Stimulated activated CD8-positive, alpha-beta memory T cell treated with anti-CD3 and anti-CD28 coated beads, Interleukin-15, amount 100 ng/mL, for 4 hours (primary cell): ENCODE data around the gene SDCCAG8.
A peak's percentile ranks its signal among the peaks of the same experiment; 100 is the strongest.

Experiments used
- DNase-seq, 2 donors: peaks; one replicate each; pipeline ENCODE4 v3.0.0-alpha.2; 2020; ENCODE audit warnings: low read depth in 2 of 2

Gene SDCCAG8

GRCh38 chr1:243501002-243501401, 245.2 kb downstream of the SDCCAG8 start:
- DNase-seq, result no peak

DNA sequence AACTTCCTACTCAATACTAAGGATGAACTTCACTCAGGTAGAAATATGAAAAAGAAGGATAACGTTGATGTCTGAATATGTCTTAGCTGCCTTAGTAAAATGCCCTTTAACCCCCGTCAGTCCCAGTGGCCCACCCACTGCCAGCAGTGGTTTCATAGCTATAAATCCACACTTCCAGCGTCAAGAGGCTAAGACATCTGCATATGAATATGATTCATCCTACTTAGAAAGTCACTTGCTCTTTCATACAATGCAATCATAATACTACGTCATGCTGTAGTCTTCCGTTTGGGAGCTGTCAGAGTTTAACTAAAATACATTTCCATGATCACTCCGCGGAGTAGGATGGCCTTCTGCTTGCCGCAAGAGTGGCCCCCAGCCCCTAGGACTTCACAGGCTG, 247.3 kb downstream of the SDCCAG8 start:
- no peak for DNase-seq

GRCh38 chr1:243505986-243506689, 250.3 kb downstream of the SDCCAG8 start:
- DNase-seq, result no peak

DNA sequence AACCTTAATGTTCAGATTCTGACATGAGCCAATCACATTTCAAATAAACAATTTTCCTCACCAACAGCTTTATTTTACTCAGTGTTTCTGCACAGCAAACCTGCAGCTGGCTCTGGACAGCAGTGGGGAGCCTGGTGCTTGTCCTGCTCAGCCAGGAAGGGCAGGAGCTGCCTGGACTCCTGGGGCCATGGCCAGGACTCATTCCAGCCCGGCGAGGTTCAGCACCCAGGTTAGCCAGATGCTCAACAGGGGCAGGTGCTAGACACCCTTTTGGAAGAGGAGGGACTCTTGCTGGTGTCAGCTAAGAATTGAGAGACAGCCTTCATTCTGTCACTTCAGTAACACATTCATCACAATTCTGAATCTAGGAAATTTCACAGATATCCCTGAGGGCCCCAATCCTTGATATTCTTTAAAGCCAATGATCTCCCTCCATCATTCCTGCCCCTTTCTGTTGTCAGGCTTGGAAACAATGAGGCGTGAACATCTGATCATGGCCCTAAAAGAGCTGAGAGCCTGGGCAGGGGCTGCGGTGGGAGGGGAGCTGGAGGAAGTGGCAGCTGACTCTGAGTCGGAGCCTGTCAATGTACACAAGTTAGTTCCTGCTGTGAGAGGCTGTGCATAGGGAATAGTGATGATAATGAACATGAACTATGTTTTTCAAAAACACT, 251.3 kb downstream of the SDCCAG8 start:
- DNase-seq, result no peak

- DNase-seq, result no peak
Observed at GRCh38 chr1:243507672-243508302, 251.9 kb downstream of the SDCCAG8 start.

DNA sequence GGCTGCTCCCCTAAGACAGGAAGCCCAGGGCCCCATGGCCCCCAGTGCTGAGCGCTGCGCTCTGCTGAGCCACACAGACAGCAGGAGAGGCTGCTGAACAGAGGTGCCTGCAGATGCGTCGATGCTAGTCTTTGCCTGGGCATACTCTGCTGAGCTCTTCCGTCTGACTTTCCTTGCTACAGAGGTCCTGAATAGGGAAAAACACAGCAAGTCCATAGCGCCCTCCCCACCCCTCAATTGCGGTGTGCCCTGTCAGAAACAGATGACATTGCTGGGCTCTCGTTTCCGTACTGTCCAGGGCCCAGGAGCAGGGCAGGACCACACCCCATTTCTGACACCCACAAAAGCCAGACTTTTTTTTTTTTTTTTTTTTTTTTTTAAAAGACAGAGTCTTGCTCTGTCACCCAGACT, 252.5 kb downstream of the SDCCAG8 start:
- peak in 1 of 2 donors; percentile 6 for DNase-seq

- DNase-seq, result no peak
Observed at GRCh38 chr1:243508943-243509342, 253.1 kb downstream of the SDCCAG8 start.

- no peak for DNase-seq
Observed at GRCh38 chr1:243510928-243511327, 255.1 kb downstream of the SDCCAG8 start.

- no peak for DNase-seq
Observed at GRCh38 chr1:243513726-243514491, 258.1 kb downstream of the SDCCAG8 start.

GRCh38 chr1:243514927-243515326, 259.1 kb downstream of the SDCCAG8 start:
- no peak for DNase-seq

GRCh38 chr1:243520831-243521230, 265.0 kb downstream of the SDCCAG8 start:
- no peak for DNase-seq

- DNase-seq, result no peak
Observed at GRCh38 chr1:243523766-243524165, 267.9 kb downstream of the SDCCAG8 start.

DNA sequence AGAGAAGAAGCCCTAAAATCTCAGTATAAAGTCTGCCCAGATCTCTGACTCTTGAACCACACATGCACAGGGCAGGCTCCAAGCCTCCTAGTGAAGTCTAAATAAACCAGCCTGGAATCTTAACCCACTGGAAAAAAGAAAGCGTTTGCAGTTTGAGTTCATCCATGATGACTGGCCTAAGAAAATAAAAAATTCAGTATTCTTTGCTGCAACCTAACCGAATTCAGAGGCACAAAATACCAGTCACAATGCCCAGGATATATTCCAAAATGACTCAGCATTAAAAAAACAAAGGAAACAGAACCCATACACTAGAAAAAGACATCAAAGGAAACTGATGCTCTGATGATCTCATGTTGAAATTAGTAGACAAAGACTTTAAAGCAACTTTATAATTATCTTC, 269.2 kb downstream of the SDCCAG8 start:
- no peak for DNase-seq

- no peak for DNase-seq
Observed at GRCh38 chr1:243526180-243526579, 270.3 kb downstream of the SDCCAG8 start.

DNA sequence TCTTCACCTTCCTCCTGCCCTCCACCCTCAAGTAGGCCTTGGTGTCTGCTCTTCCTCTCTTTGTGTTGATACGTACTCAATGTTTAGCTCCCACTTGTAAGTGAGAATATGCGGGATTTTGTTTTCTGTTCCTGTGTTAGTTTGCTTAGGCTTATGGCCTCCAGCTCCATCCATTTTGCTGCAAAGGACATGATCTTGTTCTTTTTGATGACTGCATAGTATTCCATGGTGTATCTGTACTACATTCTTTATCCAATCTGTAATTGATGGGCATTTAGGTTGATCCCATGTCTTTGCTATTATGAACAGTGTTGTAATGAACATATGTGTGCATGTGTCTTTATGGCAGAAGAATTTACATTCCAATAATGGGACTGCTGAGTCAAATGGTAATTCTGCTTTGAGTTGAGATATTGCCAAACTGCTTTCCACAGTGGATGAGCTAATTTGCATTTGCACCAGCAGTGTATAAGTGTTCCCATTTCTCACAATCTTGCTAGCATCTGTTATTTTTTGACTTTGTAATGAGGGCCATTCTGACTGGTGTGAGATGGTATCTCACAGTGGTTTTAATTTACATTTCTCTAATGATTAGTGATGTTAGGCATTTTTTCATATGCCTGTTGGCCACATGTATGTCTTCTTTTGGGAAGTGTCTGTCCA, 272.7 kb downstream of the SDCCAG8 start:
- DNase-seq, result no peak

DNA sequence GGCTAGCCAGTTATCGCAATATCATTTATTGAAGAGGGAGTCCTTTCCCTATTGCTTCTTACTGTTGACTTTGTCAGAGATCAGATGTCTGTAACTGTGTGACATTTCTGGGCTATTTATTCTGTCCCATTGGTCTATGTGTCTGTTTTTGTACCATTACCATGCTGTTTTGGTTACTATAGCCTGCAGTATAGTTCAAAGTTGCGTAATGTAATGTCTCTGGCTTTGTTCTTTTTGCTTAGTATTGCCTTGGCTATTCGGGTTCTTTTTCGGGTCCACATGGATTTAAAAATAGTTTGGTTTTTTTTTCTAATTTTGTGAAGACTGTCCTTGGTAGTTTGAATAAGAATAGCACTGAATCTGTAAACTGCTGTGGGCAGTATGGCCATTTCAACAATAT, 273.7 kb downstream of the SDCCAG8 start:
- no peak for DNase-seq

GRCh38 chr1:243535014-243535413, 279.2 kb downstream of the SDCCAG8 start:
- no peak for DNase-seq

DNA sequence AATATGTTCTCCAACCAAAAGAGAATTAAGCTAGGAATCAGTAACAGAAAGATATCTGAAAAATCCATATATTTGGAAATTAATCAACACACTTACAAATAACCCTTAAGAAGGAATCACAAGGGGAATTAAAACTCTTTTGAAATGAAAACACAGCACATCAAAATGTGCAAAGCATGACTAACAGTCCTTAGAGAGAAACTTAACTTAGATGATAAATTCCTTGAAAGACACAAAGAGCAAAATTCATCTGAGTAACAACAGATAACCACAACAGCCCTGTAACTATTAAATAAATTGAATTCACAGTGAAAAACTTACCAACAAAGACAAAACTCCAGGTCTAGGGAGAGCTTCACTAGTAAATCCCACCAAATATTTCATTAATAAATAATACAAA, 283.8 kb downstream of the SDCCAG8 start:
- DNase-seq, result no peak

- DNase-seq, result no peak
Observed at GRCh38 chr1:243542739-243543415, 287.0 kb downstream of the SDCCAG8 start.

- DNase-seq, result no peak
Observed at GRCh38 chr1:243543501-243543900, 287.7 kb downstream of the SDCCAG8 start.

- no peak for DNase-seq
Observed at GRCh38 chr1:243546457-243546856, 290.6 kb downstream of the SDCCAG8 start.
